ENCODE measurements around the gene WDR18.

GRCh38 chr19:1002600-1002999 lies 18.5 kb downstream of the WDR18 start:
- TF ChIP-seq POLR2AphosphoS5 (IDR thresholded peaks at IDR 0.05; ENCODE audit: low read depth, low read length) (no peak), CTCF (IDR thresholded peaks at IDR 0.05) (no peak), SIN3A (IDR thresholded peaks at IDR 0.05; ENCODE audit: borderline replicate concordance, insufficient read depth, low read depth, low read length) (no peak), REST (IDR thresholded peaks at IDR 0.05; ENCODE audit: insufficient read depth in 1 of 2, low read depth in 2 of 2, low read length in 1 of 2) (no peak)
